Measurements from ENCODE around the gene TTLL7. TPM values are rescaled to one million over a fixed set of nuclear protein-coding genes. Genes with fewer than 3 reads are reported as not detected.
A peak's percentile ranks its signal among the peaks of the same experiment; 100 is the strongest.

The TTLL7 gene
- total RNA-seq, 1 experiment from 2014 or later, result 7.9 TPM

DNA sequence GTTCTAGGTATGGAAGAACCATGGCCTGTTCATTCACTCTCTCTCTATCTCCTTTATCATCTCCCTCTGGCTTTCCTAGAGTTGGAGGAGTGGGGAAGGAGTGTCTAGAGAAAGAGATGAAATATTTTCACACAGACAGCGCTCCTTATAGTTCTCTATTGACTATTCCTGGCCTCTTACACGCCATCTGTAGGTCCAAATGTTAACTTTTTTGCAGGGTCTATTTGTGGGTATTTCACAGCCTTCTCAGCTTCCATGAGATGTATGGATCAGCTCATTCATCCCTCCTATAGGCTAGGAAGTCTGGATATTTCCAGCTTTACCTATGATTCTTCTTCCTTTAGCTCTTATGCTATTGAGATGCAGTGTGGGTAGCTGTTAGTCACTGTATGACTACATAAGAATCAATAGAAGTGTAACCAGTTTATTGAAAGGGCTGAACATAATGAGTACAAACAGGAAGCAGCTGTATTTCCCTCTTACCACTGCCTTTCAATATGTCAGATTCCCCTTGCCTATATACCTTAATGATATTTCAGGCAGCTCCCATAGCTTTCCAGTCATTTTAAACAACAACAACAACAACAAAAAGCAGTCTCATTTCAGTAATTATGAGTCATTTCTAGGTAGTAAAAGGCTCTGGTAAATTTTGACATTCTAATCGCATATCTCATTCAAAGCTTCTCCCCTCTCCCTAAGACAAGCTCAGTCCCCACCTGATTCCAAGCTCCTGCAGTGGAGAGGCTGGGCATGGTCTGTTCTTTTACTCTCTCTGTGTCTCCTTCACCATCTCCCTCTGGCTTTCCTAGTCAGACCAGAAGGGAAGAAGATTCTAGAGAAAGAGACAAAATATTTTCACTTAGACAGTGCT, 149.5 kb downstream of the TTLL7 start:
- ATAC-seq, result peak; percentile 64
- TF ChIP-seq, protein P1, sequence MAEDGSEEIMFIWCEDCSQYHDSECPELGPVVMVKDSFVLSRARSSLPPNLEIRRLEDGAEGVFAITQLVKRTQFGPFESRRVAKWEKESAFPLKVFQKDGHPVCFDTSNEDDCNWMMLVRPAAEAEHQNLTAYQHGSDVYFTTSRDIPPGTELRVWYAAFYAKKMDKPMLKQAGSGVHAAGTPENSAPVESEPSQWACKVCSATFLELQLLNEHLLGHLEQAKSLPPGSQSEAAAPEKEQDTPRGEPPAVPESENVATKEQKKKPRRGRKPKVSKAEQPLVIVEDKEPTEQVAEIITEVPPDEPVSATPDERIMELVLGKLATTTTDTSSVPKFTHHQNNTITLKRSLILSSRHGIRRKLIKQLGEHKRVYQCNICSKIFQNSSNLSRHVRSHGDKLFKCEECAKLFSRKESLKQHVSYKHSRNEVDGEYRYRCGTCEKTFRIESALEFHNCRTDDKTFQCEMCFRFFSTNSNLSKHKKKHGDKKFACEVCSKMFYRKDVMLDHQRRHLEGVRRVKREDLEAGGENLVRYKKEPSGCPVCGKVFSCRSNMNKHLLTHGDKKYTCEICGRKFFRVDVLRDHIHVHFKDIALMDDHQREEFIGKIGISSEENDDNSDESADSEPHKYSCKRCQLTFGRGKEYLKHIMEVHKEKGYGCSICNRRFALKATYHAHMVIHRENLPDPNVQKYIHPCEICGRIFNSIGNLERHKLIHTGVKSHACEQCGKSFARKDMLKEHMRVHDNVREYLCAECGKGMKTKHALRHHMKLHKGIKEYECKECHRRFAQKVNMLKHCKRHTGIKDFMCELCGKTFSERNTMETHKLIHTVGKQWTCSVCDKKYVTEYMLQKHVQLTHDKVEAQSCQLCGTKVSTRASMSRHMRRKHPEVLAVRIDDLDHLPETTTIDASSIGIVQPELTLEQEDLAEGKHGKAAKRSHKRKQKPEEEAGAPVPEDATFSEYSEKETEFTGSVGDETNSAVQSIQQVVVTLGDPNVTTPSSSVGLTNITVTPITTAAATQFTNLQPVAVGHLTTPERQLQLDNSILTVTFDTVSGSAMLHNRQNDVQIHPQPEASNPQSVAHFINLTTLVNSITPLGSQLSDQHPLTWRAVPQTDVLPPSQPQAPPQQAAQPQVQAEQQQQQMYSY (CRISPR knock-in tag; IDR thresholded peaks at IDR 0.05), result no peak
- TF ChIP-seq ZNF317 (CRISPR knock-in tag; IDR thresholded peaks at IDR 0.05; ENCODE audit: borderline replicate concordance, low read depth), result no peak
- no peak overlapping the region for H3K27ac Mint-ChIP-seq

GRCh38 chr1:83846138-83846537, 152.8 kb downstream of the TTLL7 start:
- Mint-ChIP-seq H3K9me3 (peaks cover 8% of the 10 kb centered on the region), H3K4me3 (no peak overlapping the region), H3K27me3 (ENCODE audit: low read depth) (no peaks in the 10 kb centered on the region), H3K4me1 (no peaks in the 10 kb centered on the region), H3K36me3 (no peaks in the 10 kb centered on the region), H3K27ac (no peak overlapping the region)
- ATAC-seq (no peak), DNase-seq (ENCODE audit: low spot score) (no peak)
- ChIA-PET CTCF (no interaction called here), POLR2A (no interaction called here)
- TF ChIP-seq NFE2L1 (CRISPR knock-in tag; IDR thresholded peaks at IDR 0.05) (no peak), SP1 (CRISPR knock-in tag; conservative IDR thresholded peaks at IDR 0.05) (no peak), OVOL2 (CRISPR knock-in tag; IDR thresholded peaks at IDR 0.05; ENCODE audit: borderline replicate concordance) (no peak), ZNF512 (CRISPR knock-in tag; IDR thresholded peaks at IDR 0.05; ENCODE audit: borderline replicate concordance) (no peak), NR3C1 (CRISPR knock-in tag; conservative IDR thresholded peaks at IDR 0.05; ENCODE audit: low read depth) (no peak), ZNF396 (CRISPR knock-in tag; IDR thresholded peaks at IDR 0.05; ENCODE audit: borderline replicate concordance) (no peak), MYBL2 (CRISPR knock-in tag; IDR thresholded peaks at IDR 0.05) (no peak), CREB1 (CRISPR knock-in tag; IDR thresholded peaks at IDR 0.05) (no peak), ZNF219 (CRISPR knock-in tag; IDR thresholded peaks at IDR 0.05; ENCODE audit: borderline replicate concordance) (no peak), STAT6 (CRISPR knock-in tag; conservative IDR thresholded peaks at IDR 0.05; ENCODE audit: low read depth) (no peak)
- TF ChIP-seq, protein P2, sequence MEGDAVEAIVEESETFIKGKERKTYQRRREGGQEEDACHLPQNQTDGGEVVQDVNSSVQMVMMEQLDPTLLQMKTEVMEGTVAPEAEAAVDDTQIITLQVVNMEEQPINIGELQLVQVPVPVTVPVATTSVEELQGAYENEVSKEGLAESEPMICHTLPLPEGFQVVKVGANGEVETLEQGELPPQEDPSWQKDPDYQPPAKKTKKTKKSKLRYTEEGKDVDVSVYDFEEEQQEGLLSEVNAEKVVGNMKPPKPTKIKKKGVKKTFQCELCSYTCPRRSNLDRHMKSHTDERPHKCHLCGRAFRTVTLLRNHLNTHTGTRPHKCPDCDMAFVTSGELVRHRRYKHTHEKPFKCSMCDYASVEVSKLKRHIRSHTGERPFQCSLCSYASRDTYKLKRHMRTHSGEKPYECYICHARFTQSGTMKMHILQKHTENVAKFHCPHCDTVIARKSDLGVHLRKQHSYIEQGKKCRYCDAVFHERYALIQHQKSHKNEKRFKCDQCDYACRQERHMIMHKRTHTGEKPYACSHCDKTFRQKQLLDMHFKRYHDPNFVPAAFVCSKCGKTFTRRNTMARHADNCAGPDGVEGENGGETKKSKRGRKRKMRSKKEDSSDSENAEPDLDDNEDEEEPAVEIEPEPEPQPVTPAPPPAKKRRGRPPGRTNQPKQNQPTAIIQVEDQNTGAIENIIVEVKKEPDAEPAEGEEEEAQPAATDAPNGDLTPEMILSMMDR (IDR thresholded peaks at IDR 0.05), result no peak

More for the DNA sequence above, 149.5 kb downstream of the TTLL7 start:
- ChIA-PET CTCF (interaction anchor here (0.8 to 1.3 kb wide), 3 partner anchors 15 to 256 kb away, joined by 3 to 5 read pairs (median 3); no protein-coding TSS in a partner anchor), POLR2A (no interaction called here)
- no peaks in the 10 kb centered on the region for H3K36me3 Mint-ChIP-seq
- no peaks in the 10 kb centered on the region for H3K27me3 Mint-ChIP-seq (ENCODE audit: low read depth)
- DNase-seq (ENCODE audit: low spot score), result no peak
- H3K9me3 Mint-ChIP-seq, result peaks cover 2% of the 10 kb centered on the region
- H3K4me3 Mint-ChIP-seq, result no peak overlapping the region
- no peaks in the 10 kb centered on the region for H3K4me1 Mint-ChIP-seq

Data from WTC11 (cell line).